Measurements from ENCODE around the gene ERICH6B.

DNA sequence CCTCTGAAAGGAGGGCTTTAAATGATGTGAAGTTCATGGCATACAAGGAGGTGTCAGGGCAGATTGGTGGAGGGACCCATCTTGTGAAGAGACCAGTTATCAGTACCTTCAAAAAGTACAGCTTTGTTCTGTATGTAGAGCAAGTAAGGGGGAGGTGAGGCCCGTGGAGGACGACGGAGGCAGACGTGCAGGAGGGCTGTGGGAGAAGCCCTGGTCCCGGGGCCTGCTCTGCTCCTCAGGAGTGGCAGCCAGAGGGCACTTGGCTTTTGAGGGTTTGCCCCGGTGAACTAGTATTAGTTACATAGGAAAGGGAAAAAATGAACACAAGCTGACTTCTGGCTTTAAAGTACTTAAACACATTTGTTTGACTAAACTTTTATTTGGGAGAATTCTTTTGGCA is 108.7 kb downstream of the ERICH6B start:
- TF ChIP-seq, protein P1, sequence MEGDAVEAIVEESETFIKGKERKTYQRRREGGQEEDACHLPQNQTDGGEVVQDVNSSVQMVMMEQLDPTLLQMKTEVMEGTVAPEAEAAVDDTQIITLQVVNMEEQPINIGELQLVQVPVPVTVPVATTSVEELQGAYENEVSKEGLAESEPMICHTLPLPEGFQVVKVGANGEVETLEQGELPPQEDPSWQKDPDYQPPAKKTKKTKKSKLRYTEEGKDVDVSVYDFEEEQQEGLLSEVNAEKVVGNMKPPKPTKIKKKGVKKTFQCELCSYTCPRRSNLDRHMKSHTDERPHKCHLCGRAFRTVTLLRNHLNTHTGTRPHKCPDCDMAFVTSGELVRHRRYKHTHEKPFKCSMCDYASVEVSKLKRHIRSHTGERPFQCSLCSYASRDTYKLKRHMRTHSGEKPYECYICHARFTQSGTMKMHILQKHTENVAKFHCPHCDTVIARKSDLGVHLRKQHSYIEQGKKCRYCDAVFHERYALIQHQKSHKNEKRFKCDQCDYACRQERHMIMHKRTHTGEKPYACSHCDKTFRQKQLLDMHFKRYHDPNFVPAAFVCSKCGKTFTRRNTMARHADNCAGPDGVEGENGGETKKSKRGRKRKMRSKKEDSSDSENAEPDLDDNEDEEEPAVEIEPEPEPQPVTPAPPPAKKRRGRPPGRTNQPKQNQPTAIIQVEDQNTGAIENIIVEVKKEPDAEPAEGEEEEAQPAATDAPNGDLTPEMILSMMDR (IDR thresholded peaks at IDR 0.05; ENCODE audit: borderline replicate concordance, extremely low read depth, low read length, poor library complexity, severe bottlenecking) = no peak
- TF ChIP-seq EZH2 (IDR thresholded peaks at IDR 0.05; ENCODE audit: borderline replicate concordance, low read depth, low read length, severe bottlenecking) = no peak

Data from DND-41 (cell line).